HG02870 (cell line): ENCODE results near the gene TRMT10B.
A peak's percentile ranks its signal among the peaks of the same experiment; 100 is the strongest.

Experiments
- ATAC-seq: cut with Tn5 transposase; IDR thresholded peaks from one replicate; pipeline ENCODE4 v1.9.1; 2021; ENCODE audit warnings: mild to moderate bottlenecking, moderate library complexity; ENCODE audit not compliant: unreplicated experiment

TRMT10B gene

GRCh38 chr9:37753489-37754190, at the start of gene TRMT10B:
Gene TRMT10B, plus strand, starts transcription at chr9:37753805. Its CDS starts 8,127 bp downstream, at chr9:37761932.
- ATAC-seq: peak; percentile 87

- no peak for ATAC-seq
Measured at GRCh38 chr9:37705787-37706186, 47.8 kb upstream of the TRMT10B start.

GRCh38 chr9:37706290-37706689, 47.3 kb upstream of the TRMT10B start:
- no peak for ATAC-seq

- no peak for ATAC-seq
Measured at GRCh38 chr9:37707748-37708147, 45.9 kb upstream of the TRMT10B start.

- ATAC-seq: no peak
Measured at GRCh38 chr9:37710046-37710445, 43.6 kb upstream of the TRMT10B start.

- no peak for ATAC-seq
Measured at GRCh38 chr9:37715260-37715659, 38.3 kb upstream of the TRMT10B start.

GRCh38 chr9:37715991-37716505, 37.6 kb upstream of the TRMT10B start:
- ATAC-seq: no peak

GRCh38 chr9:37719526-37719925, 34.1 kb upstream of the TRMT10B start:
- no peak for ATAC-seq

- no peak for ATAC-seq
Measured at GRCh38 chr9:37727013-37727412, 26.6 kb upstream of the TRMT10B start.

GRCh38 chr9:37729499-37729898, 24.1 kb upstream of the TRMT10B start:
- no peak for ATAC-seq

- ATAC-seq: no peak
Measured at GRCh38 chr9:37730256-37730655, 23.3 kb upstream of the TRMT10B start.

GRCh38 chr9:37730839-37731238, 22.8 kb upstream of the TRMT10B start:
- no peak for ATAC-seq

- ATAC-seq: no peak
Measured at GRCh38 chr9:37732086-37732741, 21.4 kb upstream of the TRMT10B start.

GRCh38 chr9:37732952-37733351, 20.7 kb upstream of the TRMT10B start:
- ATAC-seq: no peak

- no peak for ATAC-seq
Measured at GRCh38 chr9:37739222-37739621, 14.4 kb upstream of the TRMT10B start.

- no peak for ATAC-seq
Measured at GRCh38 chr9:37740128-37740527, 13.5 kb upstream of the TRMT10B start.

- ATAC-seq: no peak
Measured at GRCh38 chr9:37740631-37741328, 12.8 kb upstream of the TRMT10B start.

- ATAC-seq: no peak
Measured at GRCh38 chr9:37745970-37746369, 7.6 kb upstream of the TRMT10B start.

GRCh38 chr9:37746448-37747270, 6.9 kb upstream of the TRMT10B start:
- ATAC-seq: no peak

- ATAC-seq: peak; percentile 80
Measured at GRCh38 chr9:37747271-37747753, 6.3 kb upstream of the TRMT10B start.

GRCh38 chr9:37749129-37749528, 4.5 kb upstream of the TRMT10B start:
- no peak for ATAC-seq
